ENCODE data around the gene ADCY6. TPM values are rescaled to one million over a fixed set of nuclear protein-coding genes. Genes with fewer than 3 reads are reported as not detected.
A peak's percentile ranks its signal among the peaks of the same experiment; 100 is the strongest.

Gene ADCY6
- total RNA-seq, 1 donor from 2014 or later: 71.9 TPM

- peaks cover 4% of the 10 kb centered on the region for H3K27me3 Mint-ChIP-seq (ENCODE audit: unreplicated experiment)
- no peak overlapping the region for H3K4me3 Mint-ChIP-seq (ENCODE audit: unreplicated experiment)
- peaks cover 4% of the 10 kb centered on the region for H3K4me1 Mint-ChIP-seq (ENCODE audit: unreplicated experiment)
- no peak for DNase-seq (ENCODE audit: extremely low spot score, unreplicated experiment)
- H3K27ac Mint-ChIP-seq (ENCODE audit: unreplicated experiment): no peak overlapping the region
- H3K9me3 Mint-ChIP-seq (ENCODE audit: unreplicated experiment): no peaks in the 10 kb centered on the region
- TF ChIP-seq CTCF (IDR thresholded peaks at IDR 0.05): no peak
- H3K36me3 Mint-ChIP-seq (ENCODE audit: unreplicated experiment): no peaks in the 10 kb centered on the region
Observed at GRCh38 chr12:48800457-48800856, 11.6 kb upstream of the ADCY6 start.

DNA sequence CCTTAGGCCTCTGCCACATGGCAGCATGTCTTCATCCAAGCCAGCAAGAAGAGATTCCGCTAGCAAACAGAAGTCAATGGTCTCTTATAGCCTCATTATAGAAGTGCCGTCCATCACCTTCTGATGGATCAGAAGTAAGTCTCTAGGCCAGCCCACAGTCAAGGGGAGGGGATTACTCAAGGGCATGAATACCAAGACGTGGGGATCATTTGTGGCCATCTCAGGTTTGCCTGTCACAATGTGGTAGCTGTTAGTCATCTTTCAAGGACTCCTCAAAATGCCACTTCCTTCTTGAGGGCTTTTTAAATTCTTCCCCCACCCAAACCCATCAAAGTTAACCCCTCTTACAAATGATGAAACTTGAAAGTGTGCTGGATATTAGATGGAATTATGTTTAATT is 8.1 kb upstream of the ADCY6 start:
- no peak overlapping the region for H3K4me3 Mint-ChIP-seq (ENCODE audit: unreplicated experiment)
- no peaks in the 10 kb centered on the region for H3K9me3 Mint-ChIP-seq (ENCODE audit: unreplicated experiment)
- H3K27ac Mint-ChIP-seq (ENCODE audit: unreplicated experiment): no peak overlapping the region
- no peaks in the 10 kb centered on the region for H3K36me3 Mint-ChIP-seq (ENCODE audit: unreplicated experiment)
- peaks cover 11% of the 10 kb centered on the region for H3K4me1 Mint-ChIP-seq (ENCODE audit: unreplicated experiment)
- DNase-seq (ENCODE audit: extremely low spot score, unreplicated experiment): no peak
- peaks cover 4% of the 10 kb centered on the region for H3K27me3 Mint-ChIP-seq (ENCODE audit: unreplicated experiment)
- TF ChIP-seq CTCF (IDR thresholded peaks at IDR 0.05): no peak

- H3K4me3 Mint-ChIP-seq (ENCODE audit: unreplicated experiment): no peak overlapping the region
- peaks cover under 1% of the 10 kb centered on the region for H3K27me3 Mint-ChIP-seq (ENCODE audit: unreplicated experiment)
- peak; percentile 90 for TF ChIP-seq CTCF (IDR thresholded peaks at IDR 0.05)
- DNase-seq (ENCODE audit: extremely low spot score, unreplicated experiment): peak; percentile 89
- H3K36me3 Mint-ChIP-seq (ENCODE audit: unreplicated experiment): no peaks in the 10 kb centered on the region
- H3K4me1 Mint-ChIP-seq (ENCODE audit: unreplicated experiment): peaks cover 11% of the 10 kb centered on the region
- no peak overlapping the region for H3K27ac Mint-ChIP-seq (ENCODE audit: unreplicated experiment)
- no peaks in the 10 kb centered on the region for H3K9me3 Mint-ChIP-seq (ENCODE audit: unreplicated experiment)
Observed at GRCh38 chr12:48795550-48796455, 6.9 kb upstream of the ADCY6 start.

GRCh38 chr12:48794870-48795269 is 6.0 kb upstream of the ADCY6 start:
- peaks cover 15% of the 10 kb centered on the region for H3K4me1 Mint-ChIP-seq (ENCODE audit: unreplicated experiment)
- no peaks in the 10 kb centered on the region for H3K9me3 Mint-ChIP-seq (ENCODE audit: unreplicated experiment)
- no peaks in the 10 kb centered on the region for H3K27me3 Mint-ChIP-seq (ENCODE audit: unreplicated experiment)
- H3K4me3 Mint-ChIP-seq (ENCODE audit: unreplicated experiment): no peak overlapping the region
- no peaks in the 10 kb centered on the region for H3K36me3 Mint-ChIP-seq (ENCODE audit: unreplicated experiment)
- peak overlapping the region; percentile 24 for H3K27ac Mint-ChIP-seq (ENCODE audit: unreplicated experiment)
- DNase-seq (ENCODE audit: extremely low spot score, unreplicated experiment): no peak
- TF ChIP-seq CTCF (IDR thresholded peaks at IDR 0.05): no peak

- Mint-ChIP-seq H3K4me1 (ENCODE audit: unreplicated experiment) (peaks cover 17% of the 10 kb centered on the region), H3K27ac (ENCODE audit: unreplicated experiment) (no peak overlapping the region), H3K36me3 (ENCODE audit: unreplicated experiment) (no peaks in the 10 kb centered on the region), H3K9me3 (ENCODE audit: unreplicated experiment) (no peaks in the 10 kb centered on the region), H3K4me3 (ENCODE audit: unreplicated experiment) (no peak overlapping the region), H3K27me3 (ENCODE audit: unreplicated experiment) (no peaks in the 10 kb centered on the region)
- DNase-seq (ENCODE audit: extremely low spot score, unreplicated experiment): no peak
- TF ChIP-seq CTCF (IDR thresholded peaks at IDR 0.05): no peak
Observed at GRCh38 chr12:48793696-48794095, 4.8 kb upstream of the ADCY6 start.
